Endothelial cell (in vitro differentiated cells): ENCODE data around the gene GGA1. TPM values are rescaled to one million over a fixed set of nuclear protein-coding genes. Genes with fewer than 3 reads are reported as not detected.

Experiments
- DNase-seq: peaks from one replicate; pipeline ENCODE4 v3.0.0; 2021; ENCODE audit warnings: low spot score
- H3K27ac Mint-ChIP-seq: one replicate; pipeline ENCODE4 v1.8.0; 2021; ENCODE audit warnings: mixed read lengths, inconsistent platforms; ENCODE audit not compliant: unreplicated experiment
- H3K27me3 Mint-ChIP-seq: one replicate; pipeline ENCODE4 v1.8.0; 2021; ENCODE audit warnings: mild to moderate bottlenecking, moderate library complexity, mixed read lengths, inconsistent platforms; ENCODE audit not compliant: unreplicated experiment
- H3K36me3 Mint-ChIP-seq: one replicate; pipeline ENCODE4 v1.8.0; 2021; ENCODE audit warnings: mild to moderate bottlenecking, low read depth, mixed read lengths, inconsistent platforms; ENCODE audit not compliant: unreplicated experiment
- H3K4me1 Mint-ChIP-seq: one replicate; pipeline ENCODE4 v1.8.0; 2021; ENCODE audit warnings: mild to moderate bottlenecking, mixed read lengths, inconsistent platforms; ENCODE audit not compliant: unreplicated experiment
- H3K4me3 Mint-ChIP-seq: one replicate; pipeline ENCODE4 v1.8.0; 2021; ENCODE audit warnings: mild to moderate bottlenecking, mixed read lengths, inconsistent platforms; ENCODE audit not compliant: unreplicated experiment
- H3K9me3 Mint-ChIP-seq: one replicate; pipeline ENCODE4 v1.8.0; 2021; ENCODE audit warnings: mixed read lengths, inconsistent platforms; ENCODE audit not compliant: unreplicated experiment
- total RNA-seq: library from RNA; stranded (reverse); fragmentation: NEBNext Ultra II Directional; extraction: Animal tissue kit (Norgen Biotek cat#: 25700); gene quantifications from one replicate; pipeline ENCODE4 v1.2.1, GENCODE V29; 2021; ENCODE audit not compliant: unreplicated experiment
- TF ChIP-seq, protein P1 (sequence below): fragments of 200-600 bp; sonication (generic); IDR thresholded peaks from one replicate; pipeline ENCODE4 v1.5.0; 2021; ENCODE audit warnings: antibody characterized with exemption; ENCODE audit not compliant: unreplicated experiment

Gene GGA1
- total RNA-seq, 1 donor from 2014 or later, result 63.6 TPM

DNA sequence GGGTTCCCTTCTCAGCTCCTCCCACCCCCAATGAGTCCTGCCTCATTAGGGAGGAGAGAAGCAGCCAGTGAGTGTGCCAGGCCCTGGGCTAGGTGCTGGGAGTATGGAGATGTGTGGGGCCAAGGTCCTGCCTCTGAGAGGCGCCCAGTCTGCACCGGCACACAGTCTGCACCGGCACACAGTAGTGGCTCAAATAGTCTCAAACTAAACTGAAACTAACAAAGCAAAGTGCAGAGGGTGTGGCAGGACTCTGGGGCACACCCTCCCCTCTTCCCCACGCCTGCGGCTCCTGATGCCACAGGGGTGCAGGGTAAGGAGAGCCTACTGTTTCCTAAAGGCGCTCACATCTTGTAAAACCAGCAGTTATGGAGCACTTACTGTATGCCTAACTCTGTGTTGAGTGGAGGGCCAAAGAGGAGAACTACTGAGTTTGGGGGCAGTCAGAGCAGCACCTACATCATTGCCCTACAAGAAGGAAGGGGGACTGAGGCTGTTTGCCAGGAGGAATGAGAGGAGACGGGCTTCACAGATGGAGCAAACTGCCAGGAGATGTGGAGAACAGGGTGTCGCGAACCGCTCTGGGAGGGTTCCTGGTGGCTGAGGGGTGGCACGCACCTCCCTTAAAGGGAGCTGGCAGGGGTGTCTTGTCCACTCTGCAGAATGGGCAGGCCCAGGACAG is 29.9 kb downstream of the GGA1 start:
- Mint-ChIP-seq H3K4me1 (peaks cover 10% of the 10 kb centered on the region), H3K36me3 (peaks cover 4% of the 10 kb centered on the region), H3K27me3 (peaks cover 4% of the 10 kb centered on the region), H3K4me3 (peak overlapping the region; percentile 88), H3K9me3 (no peaks in the 10 kb centered on the region), H3K27ac (no peak overlapping the region)
- no peak for DNase-seq
- TF ChIP-seq, protein P1, sequence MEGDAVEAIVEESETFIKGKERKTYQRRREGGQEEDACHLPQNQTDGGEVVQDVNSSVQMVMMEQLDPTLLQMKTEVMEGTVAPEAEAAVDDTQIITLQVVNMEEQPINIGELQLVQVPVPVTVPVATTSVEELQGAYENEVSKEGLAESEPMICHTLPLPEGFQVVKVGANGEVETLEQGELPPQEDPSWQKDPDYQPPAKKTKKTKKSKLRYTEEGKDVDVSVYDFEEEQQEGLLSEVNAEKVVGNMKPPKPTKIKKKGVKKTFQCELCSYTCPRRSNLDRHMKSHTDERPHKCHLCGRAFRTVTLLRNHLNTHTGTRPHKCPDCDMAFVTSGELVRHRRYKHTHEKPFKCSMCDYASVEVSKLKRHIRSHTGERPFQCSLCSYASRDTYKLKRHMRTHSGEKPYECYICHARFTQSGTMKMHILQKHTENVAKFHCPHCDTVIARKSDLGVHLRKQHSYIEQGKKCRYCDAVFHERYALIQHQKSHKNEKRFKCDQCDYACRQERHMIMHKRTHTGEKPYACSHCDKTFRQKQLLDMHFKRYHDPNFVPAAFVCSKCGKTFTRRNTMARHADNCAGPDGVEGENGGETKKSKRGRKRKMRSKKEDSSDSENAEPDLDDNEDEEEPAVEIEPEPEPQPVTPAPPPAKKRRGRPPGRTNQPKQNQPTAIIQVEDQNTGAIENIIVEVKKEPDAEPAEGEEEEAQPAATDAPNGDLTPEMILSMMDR, result no peak

DNA sequence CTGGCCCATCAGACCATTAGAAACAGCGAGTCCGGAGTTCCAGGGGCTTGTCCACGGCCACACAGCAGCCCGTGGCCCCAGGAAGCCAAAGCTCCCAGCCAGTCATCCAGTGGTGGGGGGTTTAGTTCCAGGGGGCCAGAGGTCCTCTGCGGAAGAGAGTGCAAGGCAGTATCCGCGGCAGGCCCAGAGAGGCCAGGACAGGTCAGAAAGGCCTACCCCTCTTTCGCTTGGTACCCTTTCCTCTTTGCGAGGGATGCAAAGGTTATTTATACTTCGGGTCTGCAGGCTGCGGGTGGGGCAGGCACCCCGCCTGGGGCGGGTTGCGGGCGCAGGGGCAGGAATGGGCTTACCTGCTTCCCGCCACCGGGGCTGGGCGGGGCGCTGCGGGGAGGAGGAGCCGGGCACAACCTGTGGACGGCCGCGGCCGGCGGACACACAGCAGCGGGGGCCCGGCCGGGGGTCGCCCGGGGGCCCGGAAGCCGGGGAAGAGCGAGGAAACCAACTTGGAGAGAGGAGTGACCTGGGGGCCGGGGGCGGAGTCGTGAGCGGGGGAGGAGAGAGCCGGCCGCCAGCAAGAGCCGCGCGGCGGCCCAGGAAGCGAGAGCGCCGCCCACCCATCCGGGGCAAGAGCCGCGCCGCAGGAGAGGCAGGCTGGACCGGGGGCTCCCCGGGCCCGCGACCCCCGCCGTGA is 30.6 kb downstream of the GGA1 start, which contains the start of gene SH3BP1:
SH3BP1 (plus strand) TSS at position 600 of the 691 bp plus-strand sequence. CDS start 119 bp downstream, outside the sequence.
- TF ChIP-seq, protein P1, result no peak
- H3K36me3 Mint-ChIP-seq, result peaks cover 4% of the 10 kb centered on the region
- H3K4me1 Mint-ChIP-seq, result peaks cover 7% of the 10 kb centered on the region
- DNase-seq, result peak; percentile 50
- H3K27me3 Mint-ChIP-seq, result peaks cover 8% of the 10 kb centered on the region
- no peaks in the 10 kb centered on the region for H3K9me3 Mint-ChIP-seq
- no peak within 1 kb of the TSS for H3K27ac Mint-ChIP-seq
- peak within 1 kb of the TSS; percentile 88 for H3K4me3 Mint-ChIP-seq

DNA sequence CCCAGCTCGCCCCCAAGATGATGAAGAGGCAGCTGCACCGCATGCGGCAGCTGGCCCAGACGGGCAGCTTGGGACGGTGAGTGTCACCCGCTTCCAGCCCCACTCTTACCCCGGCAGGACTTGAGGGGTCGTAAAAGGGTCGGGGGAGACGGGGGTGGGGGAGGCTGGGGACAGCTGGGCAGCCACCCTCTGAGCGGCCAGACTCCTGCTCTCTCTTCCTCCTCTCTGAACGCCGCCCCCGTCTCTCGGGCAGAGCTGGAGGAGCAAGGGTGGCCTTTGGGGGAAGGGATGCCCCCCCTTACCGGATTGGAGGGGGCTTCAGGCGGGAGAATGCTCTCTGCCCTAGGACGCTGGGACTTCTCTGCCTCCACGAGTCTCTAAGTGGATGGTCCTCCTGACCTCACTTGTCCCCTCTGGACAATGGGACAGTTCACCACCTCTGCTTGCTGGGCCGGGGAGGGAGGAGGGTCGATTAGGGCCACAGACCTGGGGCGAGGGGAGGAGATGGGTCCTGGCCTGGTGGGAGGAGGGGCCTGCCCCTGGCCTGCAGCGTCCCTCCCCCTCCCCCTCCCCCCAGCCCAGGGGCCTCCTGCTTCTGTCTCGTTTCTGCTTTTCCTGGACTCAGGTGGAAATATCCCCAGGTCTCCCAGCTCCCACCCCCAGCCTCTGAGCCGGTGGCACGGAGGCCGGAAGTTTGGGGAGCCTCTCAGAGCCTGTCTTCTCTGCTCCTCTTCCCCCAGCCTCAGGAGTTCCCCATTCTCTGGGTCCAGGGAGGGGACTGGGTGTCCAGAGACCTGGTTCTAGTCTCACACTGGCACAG is 31.3 kb downstream of the GGA1 start:
- Mint-ChIP-seq H3K9me3 (no peaks in the 10 kb centered on the region), H3K27me3 (peaks cover 8% of the 10 kb centered on the region), H3K4me3 (peak overlapping the region; percentile 83), H3K4me1 (peaks cover 2% of the 10 kb centered on the region), H3K27ac (no peak overlapping the region), H3K36me3 (peaks cover 4% of the 10 kb centered on the region)
- TF ChIP-seq, protein P1, result no peak
- DNase-seq, result no peak

DNA sequence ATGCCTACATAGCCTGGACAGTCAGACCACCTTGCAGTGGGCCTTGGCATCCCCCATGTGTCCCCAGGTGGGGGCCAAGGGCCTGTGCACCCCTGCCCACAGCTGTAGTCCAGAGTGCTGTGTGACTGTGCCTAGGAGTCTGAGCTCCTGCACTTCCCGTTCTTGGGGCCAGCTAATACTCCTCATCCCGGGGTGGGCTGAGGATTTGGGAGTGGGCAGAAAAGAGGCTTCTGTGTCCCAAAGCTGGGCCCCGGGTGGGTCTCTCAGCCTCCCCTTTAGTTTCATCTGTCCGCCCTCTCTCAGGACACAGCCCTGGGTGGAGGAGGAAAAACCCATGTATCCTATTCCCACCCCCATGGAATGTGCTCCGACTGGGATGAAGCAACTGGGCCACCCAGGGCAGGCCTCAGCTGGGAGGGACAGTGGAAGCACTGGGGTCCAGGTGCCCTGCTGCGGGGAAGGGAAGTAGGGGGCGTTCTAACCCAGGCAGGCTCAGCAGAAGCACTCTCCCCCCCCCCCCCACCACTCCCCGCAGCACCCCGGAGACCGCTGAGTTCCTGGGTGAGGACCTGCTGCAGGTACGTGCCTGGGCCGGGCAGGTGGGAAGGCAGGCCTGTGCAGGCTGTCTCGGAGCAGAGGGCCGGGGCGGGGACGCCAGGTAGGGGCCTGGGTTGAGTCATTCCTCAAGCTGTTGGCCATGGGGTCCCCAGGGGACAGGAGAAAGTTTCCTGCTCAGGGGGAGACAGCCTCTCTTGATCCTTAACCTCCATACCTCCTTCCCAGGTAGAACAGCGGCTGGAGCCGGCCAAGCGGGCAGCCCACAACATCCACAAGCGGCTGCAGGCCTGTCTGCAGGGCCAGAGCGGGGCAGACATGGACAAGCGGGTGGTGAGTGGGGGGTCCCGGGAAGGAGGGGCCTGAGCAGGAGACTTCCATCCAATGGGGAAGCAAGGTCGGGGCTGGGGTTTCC is 32.2 kb downstream of the GGA1 start:
- H3K27me3 Mint-ChIP-seq, result peaks cover 8% of the 10 kb centered on the region
- no peak for DNase-seq
- H3K4me1 Mint-ChIP-seq, result peaks cover 2% of the 10 kb centered on the region
- H3K9me3 Mint-ChIP-seq, result no peaks in the 10 kb centered on the region
- H3K27ac Mint-ChIP-seq, result no peak overlapping the region
- H3K4me3 Mint-ChIP-seq, result no peak overlapping the region
- H3K36me3 Mint-ChIP-seq, result peaks cover 4% of the 10 kb centered on the region
- TF ChIP-seq, protein P1, result no peak
